ENCODE data around the gene NASP.

Gene NASP

GRCh38 chr1:45570631-45571030 lies 13.2 kb upstream of the NASP start:
- no peak for TF ChIP-seq CTCF (conservative IDR thresholded peaks at IDR 0.05; ENCODE audit: low read depth, low read length)

GRCh38 chr1:45573231-45573804 lies 10.5 kb upstream of the NASP start:
- Histone ChIP-seq H3K79me2 (ENCODE audit: insufficient read depth, low read depth) (no peaks in the 10 kb centered on the region), H3K27ac (no peak overlapping the region), H3K4me1 (ENCODE audit: low read depth, poor library complexity, severe bottlenecking) (no peaks in the 10 kb centered on the region), H4K20me1 (ENCODE audit: insufficient read depth) (no peaks in the 10 kb centered on the region), H3K4me3 (IDR thresholded peaks at IDR 0.05; ENCODE audit: insufficient read depth, low read depth, low read length) (no peak overlapping the region), H3K9ac (no peak overlapping the region), H2AFZ (ENCODE audit: low read depth) (no peak overlapping the region), H3K4me2 (no peak overlapping the region), H3K27me3 (ENCODE audit: insufficient read depth, low read depth) (no peaks in the 10 kb centered on the region), H3K36me3 (ENCODE audit: insufficient read depth) (no peaks in the 10 kb centered on the region)
- no peak for TF ChIP-seq CTCF (conservative IDR thresholded peaks at IDR 0.05; ENCODE audit: low read depth, low read length)

More at GRCh38 chr1:45570631-45571030, 13.2 kb upstream of the NASP start:
- Histone ChIP-seq H3K4me2 (no peak overlapping the region), H3K4me3 (IDR thresholded peaks at IDR 0.05; ENCODE audit: insufficient read depth, low read depth, low read length) (no peak overlapping the region), H3K27me3 (ENCODE audit: insufficient read depth, low read depth) (no peaks in the 10 kb centered on the region), H3K27ac (no peak overlapping the region), H4K20me1 (ENCODE audit: insufficient read depth) (no peaks in the 10 kb centered on the region), H3K4me1 (ENCODE audit: low read depth, poor library complexity, severe bottlenecking) (no peaks in the 10 kb centered on the region), H3K9ac (no peak overlapping the region), H3K36me3 (ENCODE audit: insufficient read depth) (peaks cover 4% of the 10 kb centered on the region; the same call in 1 of the 2 replicates), H3K79me2 (ENCODE audit: insufficient read depth, low read depth) (no peaks in the 10 kb centered on the region), H2AFZ (ENCODE audit: low read depth) (no peak overlapping the region)

- Histone ChIP-seq H3K36me3 (ENCODE audit: insufficient read depth) (no peaks in the 10 kb centered on the region), H3K4me2 (no peak overlapping the region), H3K27me3 (ENCODE audit: insufficient read depth, low read depth) (no peaks in the 10 kb centered on the region), H3K9ac (no peak overlapping the region), H3K4me1 (ENCODE audit: low read depth, poor library complexity, severe bottlenecking) (no peaks in the 10 kb centered on the region), H3K79me2 (ENCODE audit: insufficient read depth, low read depth) (no peaks in the 10 kb centered on the region), H3K27ac (no peak overlapping the region), H3K4me3 (IDR thresholded peaks at IDR 0.05; ENCODE audit: insufficient read depth, low read depth, low read length) (no peak overlapping the region), H4K20me1 (ENCODE audit: insufficient read depth) (no peaks in the 10 kb centered on the region), H2AFZ (ENCODE audit: low read depth) (no peak overlapping the region)
- no peak for TF ChIP-seq CTCF (conservative IDR thresholded peaks at IDR 0.05; ENCODE audit: low read depth, low read length)
These were observed 9.7 kb upstream of the NASP start for GRCh38 chr1:45574105-45574626.

- TF ChIP-seq CTCF (conservative IDR thresholded peaks at IDR 0.05; ENCODE audit: low read depth, low read length) = no peak
- Histone ChIP-seq H3K27me3 (ENCODE audit: insufficient read depth, low read depth) (no peaks in the 10 kb centered on the region), H3K4me3 (IDR thresholded peaks at IDR 0.05; ENCODE audit: insufficient read depth, low read depth, low read length) (peak overlapping the region; percentile 78), H3K27ac (peak overlapping the region; percentile 89; the same call in 1 of the 2 replicates), H4K20me1 (ENCODE audit: insufficient read depth) (peaks cover 20% of the 10 kb centered on the region), H3K9ac (peak overlapping the region; percentile 95; the same call in 1 of the 2 replicates), H3K4me1 (ENCODE audit: low read depth, poor library complexity, severe bottlenecking) (peaks cover 27% of the 10 kb centered on the region), H3K36me3 (ENCODE audit: insufficient read depth) (no peaks in the 10 kb centered on the region), H2AFZ (ENCODE audit: low read depth) (peak overlapping the region; percentile 86), H3K79me2 (ENCODE audit: insufficient read depth, low read depth) (peaks cover 38% of the 10 kb centered on the region), H3K4me2 (peak overlapping the region; percentile 69)
These were observed 576 bp upstream of the NASP start for GRCh38 chr1:45583264-45583665.
